Stimulated activated CD8-positive, alpha-beta memory T cell treated with anti-CD3 and anti-CD28 coated beads, Interleukin-7, amount 100 ng/mL, for 4 hours (primary cell): ENCODE results near the gene ADGRG1.

Experiments used
- DNase-seq, 2 donors: peaks; one replicate each; pipeline ENCODE4 v3.0.0-alpha.2; 2020; ENCODE audit warnings: low read depth in 2 of 2

Gene ADGRG1

DNA sequence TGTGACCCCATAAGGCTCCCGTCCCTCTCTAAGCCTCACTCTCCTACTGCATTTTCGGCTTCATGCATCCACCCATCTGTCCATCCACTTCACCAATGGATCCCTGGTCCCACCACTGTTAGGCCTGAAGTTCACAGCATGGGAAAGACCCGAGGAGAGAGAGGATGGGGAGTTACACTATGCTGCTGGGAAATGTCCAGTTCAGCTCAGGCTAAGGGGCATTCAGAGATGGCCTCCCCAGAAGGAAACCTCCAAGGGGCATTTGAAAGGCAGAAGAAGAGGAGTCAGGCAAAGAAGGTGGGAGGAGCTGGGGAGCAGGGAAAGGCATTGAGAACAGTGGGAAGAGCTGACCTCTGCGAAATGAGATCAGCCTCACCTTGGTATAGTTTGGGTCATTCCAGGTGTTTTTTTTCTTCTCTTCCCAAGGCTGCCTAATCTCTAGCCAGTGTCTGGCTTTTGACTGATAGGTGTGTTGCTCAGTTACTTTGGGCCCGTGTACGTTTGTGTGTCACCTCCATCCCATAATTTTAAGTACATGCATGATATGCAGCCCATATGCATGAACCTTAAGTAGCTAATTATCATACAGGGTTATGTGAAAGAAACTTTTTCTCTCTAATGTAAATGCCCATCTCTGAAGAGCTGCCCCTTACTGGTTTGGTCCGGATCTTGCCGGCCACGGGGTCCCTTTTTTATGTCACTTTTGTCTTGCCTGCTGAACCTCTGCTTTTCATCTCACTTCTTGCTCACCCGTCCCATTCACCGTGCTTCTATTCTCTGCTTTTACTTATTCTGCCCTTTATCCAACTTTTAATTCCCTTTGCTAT is 54.6 kb downstream of the ADGRG1 start:
- no peak for DNase-seq

DNA sequence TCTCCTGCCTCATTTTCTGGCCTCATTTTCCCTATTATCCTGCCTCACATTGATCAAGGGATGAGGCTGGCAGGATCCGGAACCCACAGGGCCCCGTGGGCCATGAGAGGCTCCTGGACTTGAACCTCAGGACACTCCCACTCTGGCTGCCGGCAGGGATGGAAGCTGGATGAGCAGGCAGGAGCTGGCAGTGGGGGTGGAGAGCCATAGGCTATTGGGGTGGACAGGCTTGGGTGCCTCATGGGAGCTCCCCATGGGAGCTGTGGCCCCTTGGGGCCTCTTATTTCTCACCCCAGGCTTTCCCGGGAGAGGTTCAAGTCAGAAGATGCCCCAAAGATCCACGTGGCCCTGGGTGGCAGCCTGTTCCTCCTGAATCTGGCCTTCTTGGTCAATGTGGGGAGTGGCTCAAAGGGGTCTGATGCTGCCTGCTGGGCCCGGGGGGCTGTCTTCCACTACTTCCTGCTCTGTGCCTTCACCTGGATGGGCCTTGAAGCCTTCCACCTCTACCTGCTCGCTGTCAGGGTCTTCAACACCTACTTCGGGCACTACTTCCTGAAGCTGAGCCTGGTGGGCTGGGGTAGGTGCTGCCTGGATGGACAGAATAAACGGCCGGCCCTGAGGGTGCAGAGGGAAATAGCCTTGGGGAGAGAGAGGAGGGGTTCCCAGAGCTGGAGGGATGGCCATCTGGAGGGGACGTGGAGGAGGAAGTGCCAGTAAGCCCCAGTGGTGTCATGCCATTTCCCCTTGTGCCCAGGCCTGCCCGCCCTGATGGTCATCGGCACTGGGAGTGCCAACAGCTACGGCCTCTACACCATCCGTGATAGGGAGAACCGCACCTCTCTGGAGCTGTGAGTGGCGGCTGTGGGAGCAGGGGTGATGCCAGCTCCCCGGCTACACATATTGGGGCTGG is 55.5 kb downstream of the ADGRG1 start:
- no peak for DNase-seq

DNA sequence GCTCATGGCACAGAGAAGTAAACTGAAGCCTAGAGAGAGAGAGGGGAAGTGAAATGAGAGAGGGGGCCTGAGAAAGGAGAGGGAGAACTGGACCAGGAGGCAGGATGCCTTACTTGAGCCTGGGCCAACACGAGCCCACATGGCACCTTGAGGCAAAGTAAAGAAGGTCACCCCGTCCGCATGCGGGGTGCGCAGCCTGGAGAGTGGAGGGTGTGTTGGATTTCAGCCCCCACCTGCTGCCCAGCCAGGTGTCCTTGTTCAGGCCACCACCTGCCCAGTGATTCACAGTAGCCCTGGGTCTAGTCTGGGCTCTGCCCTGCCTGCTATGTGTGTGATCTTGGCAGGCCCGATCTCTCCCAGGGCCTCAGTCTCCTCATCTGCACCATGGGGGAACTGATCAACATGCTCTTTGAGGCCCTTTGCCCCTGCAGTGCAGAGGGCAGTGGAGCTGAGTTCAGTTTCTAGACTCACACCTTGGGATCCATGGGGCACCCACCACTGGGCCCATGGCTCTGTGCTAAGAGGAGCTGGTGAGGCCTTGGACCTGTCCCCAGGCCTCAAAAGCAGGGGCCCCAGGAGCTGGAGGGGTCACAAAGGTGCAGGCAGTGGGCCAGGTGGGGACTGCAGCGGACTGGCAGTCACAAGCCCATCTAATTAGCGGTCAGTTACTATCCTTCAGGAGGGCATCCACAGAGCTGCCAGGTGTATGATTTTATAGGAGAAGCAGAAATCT is 56.4 kb downstream of the ADGRG1 start:
- DNase-seq = no peak

DNA sequence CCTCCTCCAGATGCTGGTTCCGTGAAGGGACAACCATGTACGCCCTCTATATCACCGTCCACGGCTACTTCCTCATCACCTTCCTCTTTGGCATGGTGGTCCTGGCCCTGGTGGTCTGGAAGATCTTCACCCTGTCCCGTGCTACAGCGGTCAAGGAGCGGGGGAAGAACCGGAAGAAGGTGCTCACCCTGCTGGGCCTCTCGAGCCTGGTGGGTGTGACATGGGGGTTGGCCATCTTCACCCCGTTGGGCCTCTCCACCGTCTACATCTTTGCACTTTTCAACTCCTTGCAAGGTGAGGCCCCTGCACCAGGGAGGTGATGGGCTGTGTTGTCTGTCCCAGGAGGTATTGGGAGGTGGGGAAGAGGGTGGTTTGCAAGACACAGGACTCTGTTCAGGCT is 57.2 kb downstream of the ADGRG1 start:
- no peak for DNase-seq

DNA sequence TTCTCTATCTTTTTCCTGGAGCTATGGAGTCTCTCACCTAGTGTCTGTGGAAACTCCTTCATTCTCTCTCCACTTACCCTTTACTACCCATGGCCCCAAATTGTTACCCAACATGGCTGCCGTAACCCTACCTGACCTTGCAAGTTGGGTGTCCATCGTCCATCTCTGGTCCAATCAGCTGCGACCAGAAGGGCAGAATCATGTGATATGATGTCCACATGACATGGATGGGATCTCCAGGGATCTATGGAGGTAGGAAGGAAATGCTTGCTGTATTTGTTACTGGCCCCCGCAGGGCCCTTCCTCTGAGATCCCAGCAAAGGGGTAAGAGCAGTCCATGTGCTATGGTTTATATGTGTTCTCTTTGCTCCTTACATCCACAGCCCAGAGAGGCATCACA is 58.1 kb downstream of the ADGRG1 start:
- no peak for DNase-seq

DNA sequence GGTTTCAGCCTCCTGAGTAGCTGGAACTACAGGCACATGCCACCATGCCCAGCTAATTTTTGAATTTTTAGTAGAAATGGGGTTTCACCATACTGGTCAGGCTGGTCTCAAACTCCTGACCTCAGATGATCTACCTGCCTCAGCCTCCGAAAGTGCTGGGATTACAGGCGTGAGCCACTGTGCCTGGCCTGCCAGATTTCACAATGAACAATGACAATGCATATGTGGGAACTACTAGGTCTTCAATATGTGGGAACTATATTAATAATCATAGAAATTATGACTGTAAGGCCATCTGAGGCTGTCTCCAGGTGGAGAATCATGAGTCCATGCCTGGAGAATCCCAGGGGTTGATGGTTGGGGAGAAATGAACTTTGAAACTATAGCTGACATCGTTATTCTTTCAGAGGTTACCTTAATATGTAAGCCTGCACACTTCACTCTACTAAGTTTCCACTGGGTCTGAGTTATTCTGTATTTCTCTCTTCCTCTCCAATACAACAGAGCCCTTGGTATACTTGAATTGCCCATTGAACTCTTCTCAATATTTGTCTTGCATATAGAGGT is 59.0 kb downstream of the ADGRG1 start:
- DNase-seq = no peak

DNA sequence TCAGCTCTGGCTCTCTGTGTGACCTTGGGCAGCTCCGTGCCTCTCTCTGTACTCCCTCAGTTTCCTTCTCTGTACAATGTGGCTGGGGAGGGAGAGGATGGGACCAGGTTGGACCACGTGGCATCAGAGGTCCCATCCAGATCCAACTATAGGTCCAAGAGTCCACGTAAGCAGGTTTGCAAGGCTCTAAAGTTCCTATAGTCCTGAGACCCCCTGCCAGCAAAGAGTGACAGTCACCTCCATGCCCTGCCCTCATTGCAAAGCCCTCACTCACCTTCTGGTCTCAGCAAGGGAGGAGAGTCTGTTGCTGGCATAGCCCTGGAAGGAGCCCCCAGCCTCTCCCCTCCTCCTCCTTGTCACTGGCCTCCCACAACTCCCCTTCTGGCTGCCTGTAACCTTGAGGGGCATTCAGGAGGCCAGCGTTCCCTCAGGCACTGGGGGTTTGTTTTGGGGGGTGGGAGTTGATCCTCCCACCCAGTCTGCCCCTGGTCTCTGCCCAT is 60.1 kb downstream of the ADGRG1 start:
- DNase-seq = no peak

DNA sequence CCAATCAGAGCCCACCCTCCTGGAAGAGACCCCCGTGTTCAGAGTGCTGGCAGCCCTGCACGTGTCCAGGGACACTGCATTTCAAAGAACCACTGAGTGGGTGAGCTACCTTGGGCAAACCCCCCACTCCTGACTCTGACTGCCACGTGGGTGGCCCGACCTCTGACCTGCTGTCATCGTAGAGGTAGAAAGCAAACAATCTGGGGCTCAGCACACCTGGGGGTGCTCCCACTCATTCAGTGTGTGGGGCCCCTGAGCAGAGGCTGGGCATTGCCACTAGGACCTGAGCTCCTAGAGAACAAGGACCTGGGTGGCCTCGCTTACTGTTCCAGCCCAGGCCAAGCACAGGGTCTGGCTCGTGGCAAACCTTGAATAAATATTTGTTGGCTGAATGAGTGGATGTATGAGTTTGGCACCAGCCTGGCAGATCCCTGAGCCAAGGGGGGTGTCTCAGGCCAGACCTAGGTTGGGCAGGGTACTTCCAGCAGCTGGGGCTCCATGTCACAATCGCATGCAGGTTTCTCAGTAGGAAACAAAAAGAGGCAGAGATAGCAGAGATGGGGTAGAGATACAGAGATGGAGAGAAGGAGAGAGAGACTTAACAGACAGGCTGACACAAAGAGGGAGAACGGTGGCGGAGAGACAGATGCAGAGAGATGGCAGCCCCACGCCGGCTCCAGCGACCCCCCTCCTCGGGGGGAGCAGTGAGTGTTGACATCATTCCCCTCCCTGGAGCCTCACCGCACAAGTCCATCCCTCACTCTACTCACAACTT is 60.7 kb downstream of the ADGRG1 start:
- no peak for DNase-seq

DNA sequence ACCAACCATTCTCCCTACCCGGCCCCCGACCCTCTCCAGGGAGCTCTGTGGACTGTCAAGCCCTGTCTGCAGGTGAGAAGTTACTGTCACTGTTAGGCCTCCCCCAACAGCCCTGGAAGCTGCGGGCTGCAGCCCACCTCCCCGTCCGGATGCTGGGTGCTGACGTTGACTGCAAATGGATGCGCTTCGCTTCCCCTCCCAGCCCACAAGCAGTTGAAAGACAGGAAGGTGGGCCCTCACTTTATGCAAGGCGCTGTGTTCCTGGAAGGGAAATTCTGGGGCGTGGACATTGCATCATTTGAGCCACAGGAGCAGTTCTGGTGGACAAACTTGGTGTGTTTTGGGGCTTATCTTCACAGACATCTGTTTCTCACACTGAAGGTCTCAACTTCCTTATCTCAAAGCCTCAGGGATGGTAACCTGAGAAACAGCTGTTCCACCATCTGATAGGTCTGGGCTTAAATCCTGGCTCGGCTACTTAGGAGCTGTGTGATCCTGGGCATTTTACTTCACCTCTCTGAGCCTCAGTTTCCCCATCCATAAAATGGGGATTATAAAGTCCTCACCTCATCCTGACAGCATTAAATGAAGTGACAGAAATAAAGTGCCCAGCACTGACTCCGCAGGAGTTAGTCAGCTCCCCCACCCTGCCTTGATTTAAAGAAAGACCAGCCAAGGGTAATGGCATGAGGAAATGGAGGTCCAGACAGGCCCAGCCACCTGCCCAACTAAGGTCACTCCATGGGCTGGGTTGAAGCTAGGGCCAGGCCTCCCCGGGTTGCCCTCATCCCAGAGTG is 61.5 kb downstream of the ADGRG1 start:
- peak; percentile 2 to 31 for DNase-seq

DNA sequence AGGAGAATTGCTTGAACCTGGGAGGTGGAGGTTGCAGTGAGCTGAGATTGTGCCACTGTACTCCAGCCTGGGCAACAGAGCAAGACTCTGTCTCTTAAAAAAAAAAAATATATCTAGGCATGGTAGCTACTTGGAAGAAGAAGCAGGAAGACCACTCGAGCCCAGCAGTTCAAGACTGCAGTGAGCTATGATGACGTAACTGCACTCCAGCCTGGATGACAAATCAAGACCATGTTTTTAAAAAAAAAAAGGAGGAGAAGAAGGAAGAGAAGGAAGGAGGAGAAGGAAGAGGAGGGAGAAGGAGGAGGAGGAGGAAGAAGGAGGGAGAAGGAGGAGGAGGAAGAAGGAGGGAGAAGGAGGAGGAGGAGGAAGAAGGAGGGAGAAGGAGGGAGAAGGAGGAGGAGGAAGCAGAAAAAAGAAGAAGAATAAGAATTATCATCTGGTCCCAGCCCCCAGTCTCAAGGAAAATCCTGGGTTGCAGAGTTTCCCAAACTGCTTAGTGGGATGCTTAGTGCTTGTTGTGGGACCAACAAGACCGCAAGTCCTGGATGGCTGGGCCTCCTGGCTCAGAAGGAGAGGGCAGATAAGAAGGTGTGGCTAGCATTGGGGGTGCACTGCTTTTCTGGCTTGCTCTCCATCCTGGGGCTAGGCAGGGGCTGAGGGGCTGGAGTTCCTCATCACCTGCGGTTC is 62.5 kb downstream of the ADGRG1 start:
- no peak for DNase-seq

DNA sequence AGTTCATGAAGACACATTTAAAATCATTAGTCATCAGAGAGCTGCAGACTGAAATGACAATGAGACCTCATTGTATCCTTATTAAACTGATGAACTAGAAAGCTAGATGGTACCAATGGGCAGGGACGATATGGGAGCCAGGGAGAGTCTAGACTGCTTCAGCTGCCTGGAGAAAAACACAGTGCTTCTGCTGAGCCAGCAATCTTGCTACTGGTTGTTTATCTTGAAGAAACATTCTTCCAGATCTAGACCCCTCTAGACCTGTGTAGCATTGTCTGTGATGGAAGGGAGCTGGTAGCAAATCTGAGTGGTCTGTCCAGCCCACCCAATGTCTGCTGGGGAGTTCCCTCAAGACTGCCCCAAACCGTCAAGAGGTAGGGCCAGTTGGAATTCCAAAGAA is 64.2 kb downstream of the ADGRG1 start:
- DNase-seq = no peak

DNA sequence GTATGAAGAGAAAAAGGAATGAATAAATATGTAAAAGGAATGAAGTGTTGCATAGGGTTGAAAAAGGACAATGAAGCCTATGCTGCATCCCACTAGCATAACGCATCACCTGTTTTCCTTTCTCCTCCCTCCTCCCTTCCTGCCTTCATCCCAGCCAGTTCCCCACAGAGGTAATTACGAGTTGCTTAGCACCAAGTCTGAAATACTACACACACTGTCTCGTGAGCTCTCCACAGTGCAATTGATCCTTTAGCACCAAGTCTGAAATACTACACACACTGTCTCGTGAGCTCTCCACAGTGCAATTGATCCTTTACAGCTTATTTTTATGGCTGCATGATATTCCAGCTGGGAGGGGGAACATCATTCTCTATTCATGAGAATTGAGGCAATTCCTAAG is 65.1 kb downstream of the ADGRG1 start:
- DNase-seq = no peak

DNA sequence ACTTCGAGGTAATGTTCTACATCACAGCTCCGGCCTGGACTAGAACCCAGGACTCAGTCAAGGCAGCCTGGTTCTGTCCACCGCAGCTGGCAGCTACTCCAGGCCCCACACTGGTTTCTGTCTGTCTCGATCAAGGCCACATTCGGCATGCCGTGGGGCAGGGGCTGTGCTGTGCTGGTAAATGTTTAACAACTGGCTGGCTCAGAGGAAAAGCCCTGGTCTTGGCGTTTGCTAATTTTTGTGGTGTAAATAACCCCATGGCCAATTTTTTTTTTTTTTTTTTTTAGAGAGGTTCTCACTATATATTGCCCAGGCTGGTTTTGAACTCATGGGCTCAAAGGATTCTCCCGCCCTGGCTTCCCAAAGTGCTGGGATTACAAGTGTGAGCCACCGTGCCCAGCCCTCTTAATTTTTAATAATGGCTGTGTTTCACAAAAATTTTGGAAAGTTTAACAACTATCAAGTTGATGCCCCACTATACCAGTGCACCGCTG is 65.8 kb downstream of the ADGRG1 start:
- no peak for DNase-seq

DNA sequence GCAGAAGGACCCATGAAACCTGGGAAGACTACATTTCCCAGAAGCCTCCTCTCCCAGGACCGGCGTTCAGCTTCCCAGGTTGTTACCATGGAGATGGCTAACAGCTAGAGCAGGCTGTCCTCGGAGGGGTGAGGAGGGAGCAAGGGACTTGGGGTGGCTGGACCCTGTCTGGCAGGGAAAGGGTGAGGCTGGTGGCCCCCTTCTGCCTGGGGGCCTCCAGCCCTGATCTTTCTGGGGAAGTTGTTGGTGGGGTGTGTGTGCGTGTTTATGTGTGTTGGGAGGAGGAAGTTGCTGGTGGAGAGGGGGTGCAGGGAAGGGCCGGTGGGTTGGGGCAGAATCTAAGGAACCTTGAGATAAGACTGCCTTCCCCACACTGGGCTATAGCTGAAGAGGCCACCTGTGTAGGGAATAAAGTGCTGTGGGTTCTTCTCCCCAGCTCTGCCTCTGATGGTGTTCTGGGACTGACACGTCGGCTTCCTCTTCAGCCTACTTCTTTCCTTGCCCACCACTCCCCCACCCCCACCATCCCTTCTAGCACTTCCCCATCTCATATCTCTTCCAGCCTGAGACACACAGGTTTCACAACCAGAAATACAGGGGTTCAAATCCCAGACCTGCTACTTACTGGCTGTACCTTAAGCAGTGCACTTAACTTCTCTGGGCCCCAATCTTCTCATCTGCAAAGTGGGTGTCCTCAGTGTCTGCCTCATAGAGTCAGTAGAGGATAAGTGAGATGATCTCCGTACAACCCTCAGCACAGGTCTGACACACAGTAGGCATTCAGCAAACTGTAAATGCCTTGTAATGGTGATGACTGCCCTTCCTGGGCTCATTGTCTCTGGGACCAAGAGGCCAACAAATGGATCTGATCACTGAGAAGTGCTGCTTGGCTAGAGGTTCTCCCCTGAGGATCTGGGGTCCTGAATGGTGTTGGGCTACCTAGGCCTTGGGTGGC is 66.6 kb downstream of the ADGRG1 start, which contains the start of gene DRC7:
DRC7 (plus strand) TSS at position 82 of the 955 bp plus-strand sequence. CDS start 3,144 bp downstream, outside the sequence.
- no peak for DNase-seq

DNA sequence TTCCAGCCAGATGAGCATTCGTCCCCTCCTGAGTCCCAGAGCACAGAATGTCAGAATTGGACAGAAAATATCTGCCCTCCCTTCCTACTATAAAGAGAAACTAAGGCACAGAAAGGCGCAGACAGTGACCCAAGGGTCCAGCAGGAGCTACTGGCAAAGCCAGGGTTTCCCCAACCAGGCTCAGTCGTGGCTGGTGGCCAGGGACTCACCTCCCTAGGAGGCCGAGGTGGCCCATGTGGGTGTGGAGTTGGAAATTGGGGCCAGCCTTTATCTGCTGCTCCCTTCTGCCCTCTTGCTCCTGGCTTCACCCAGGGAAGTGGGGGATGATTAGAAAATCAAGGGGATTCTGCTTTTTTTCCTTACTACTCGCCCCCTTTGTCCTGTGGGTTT is 67.2 kb downstream of the ADGRG1 start:
- DNase-seq = no peak

DNA sequence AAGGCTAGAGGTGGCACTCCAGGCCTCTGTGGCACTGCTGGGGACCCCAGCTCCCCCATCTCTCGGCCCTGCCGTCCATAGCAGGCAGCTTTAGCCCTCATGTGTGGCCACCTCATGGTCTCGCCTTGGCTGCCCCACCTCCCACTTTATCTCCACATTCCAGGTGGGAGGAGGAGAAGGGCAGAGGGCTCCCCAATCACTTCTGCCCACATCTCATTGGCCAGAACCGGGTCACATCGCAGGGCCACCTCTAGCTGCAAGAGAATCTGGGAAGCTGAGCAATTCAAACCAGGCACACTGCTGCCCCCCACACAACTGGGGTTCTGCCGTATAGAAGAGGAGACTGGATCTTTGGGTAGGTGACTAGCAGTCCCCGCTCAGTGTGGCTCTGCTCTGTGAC is 67.8 kb downstream of the ADGRG1 start:
- DNase-seq = no peak

DNA sequence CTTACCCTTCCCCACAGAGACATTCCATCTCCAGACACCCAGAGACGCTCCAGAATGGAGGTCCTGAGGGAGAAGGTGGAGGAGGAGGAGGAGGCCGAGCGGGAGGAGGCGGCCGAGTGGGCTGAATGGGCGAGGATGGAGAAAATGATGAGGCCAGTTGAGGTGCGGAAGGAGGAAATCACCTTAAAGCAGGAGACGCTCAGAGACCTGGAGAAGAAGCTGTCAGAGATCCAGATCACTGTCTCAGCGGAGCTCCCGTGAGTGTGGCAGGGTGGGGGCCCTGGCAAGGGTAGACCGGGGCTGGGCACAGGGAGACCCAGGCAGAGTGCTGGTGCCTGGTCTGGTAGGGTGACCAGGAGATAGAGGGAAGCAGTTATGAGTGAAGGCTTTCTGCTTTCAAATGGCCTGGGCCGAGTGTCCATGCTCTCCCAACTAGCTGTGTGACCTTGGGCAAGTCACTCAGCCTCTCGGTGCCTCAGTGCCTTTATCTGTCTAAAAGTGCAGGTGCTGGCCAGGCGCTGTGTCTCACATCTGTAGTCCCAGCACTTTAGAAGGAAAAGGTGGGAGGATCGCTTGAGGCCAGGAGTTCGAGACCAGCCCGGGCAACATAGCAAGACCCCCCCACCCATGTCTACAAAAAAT is 69.6 kb downstream of the ADGRG1 start:
- DNase-seq = no peak
